SK-N-SH treated with all-trans-retinoic acid at 6 μM for 48 hours (cell line): ENCODE data around the gene RIN3.

Source experiments
- ARNTL ChIP-seq: fragments of 450-650 bp; formaldehyde crosslinking; IDR thresholded peaks from 2 replicates; pipeline ENCODE4 v1.5.0; 2020; ENCODE audit warnings: low read depth, mild to moderate bottlenecking, moderate library complexity, borderline replicate concordance
- BACH2 ChIP-seq: fragments of 250-450 bp; sonication (Bioruptor Pico); IDR thresholded peaks from 2 replicates; pipeline ENCODE4 v1.9.0; 2021; ENCODE audit warnings: mild to moderate bottlenecking, borderline replicate concordance
- CREB5 ChIP-seq: fragments of 250-450 bp; sonication (Bioruptor Pico); IDR thresholded peaks from 2 replicates; pipeline ENCODE4 v1.5.1; 2020; ENCODE audit warnings: low read depth, mild to moderate bottlenecking, moderate library complexity
- CSDC2 ChIP-seq: fragments of 250-450 bp; sonication (Bioruptor Pico); IDR thresholded peaks from 2 replicates; pipeline ENCODE4 v1.5.0; 2020; ENCODE audit warnings: mild to moderate bottlenecking, moderate library complexity
- OSR1 ChIP-seq: fragments of 250-450 bp; sonication (Bioruptor Pico); IDR thresholded peaks from 2 replicates; pipeline ENCODE4 v1.8.0; 2022; ENCODE audit warnings: moderate library complexity, mild to moderate bottlenecking, inconsistent platforms
- RARB ChIP-seq: fragments of 250-450 bp; sonication (Bioruptor Pico); IDR thresholded peaks from 2 replicates; pipeline ENCODE4 v1.8.0; 2021; ENCODE audit warnings: mild to moderate bottlenecking, moderate library complexity
- SNAI2 ChIP-seq: fragments of 250-450 bp; sonication (Bioruptor Pico); IDR thresholded peaks from 2 replicates; pipeline ENCODE4 v1.5.0; 2020; ENCODE audit warnings: mild to moderate bottlenecking, moderate library complexity
- TOX ChIP-seq: fragments of 250-450 bp; sonication (Bioruptor Pico); IDR thresholded peaks from 2 replicates; pipeline ENCODE4 v1.8.0; 2021; ENCODE audit warnings: mild to moderate bottlenecking, moderate library complexity, borderline replicate concordance
- TF ChIP-seq, protein P1 (sequence below): fragments of 250-450 bp; sonication (Bioruptor Pico); IDR thresholded peaks from 2 replicates; pipeline ENCODE4 v1.8.0; 2020; ENCODE audit warnings: mild to moderate bottlenecking, moderate library complexity, borderline replicate concordance
- TF ChIP-seq, protein P2 (sequence below): fragments of 250-450 bp; sonication (Bioruptor Pico); IDR thresholded peaks from 2 replicates; pipeline ENCODE4 v1.5.1; 2021; ENCODE audit warnings: mild to moderate bottlenecking, moderate library complexity
- TF ChIP-seq, protein P3 (sequence below): fragments of 250-450 bp; sonication (Bioruptor Pico); IDR thresholded peaks from 2 replicates; pipeline ENCODE4 v1.5.0; 2020; ENCODE audit warnings: mild to moderate bottlenecking, moderate library complexity

DNA sequence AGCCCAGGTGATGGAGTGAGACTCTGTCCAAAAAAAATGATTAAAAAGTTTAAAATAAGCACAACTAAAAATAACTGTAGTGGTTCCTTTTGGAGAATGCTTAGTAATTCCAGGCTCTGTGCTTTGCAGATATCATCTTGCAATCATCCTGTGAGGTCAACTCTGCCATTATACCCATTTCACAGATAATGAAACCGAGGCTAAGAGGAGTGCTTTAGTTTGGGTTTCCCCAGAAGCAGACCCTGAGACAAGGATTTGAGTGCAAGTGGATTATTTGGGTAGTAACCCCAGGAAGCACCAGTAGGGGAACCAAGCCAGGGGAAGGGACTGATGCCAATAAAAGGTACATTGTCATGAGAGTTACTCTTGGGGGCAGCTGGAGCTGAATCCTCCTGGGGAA, 44.7 kb downstream of the RIN3 start:
- TF ChIP-seq OSR1 (CRISPR knock-in tag) (no peak), CREB5 (no peak), ARNTL (CRISPR knock-in tag) (no peak), TOX (CRISPR knock-in tag) (no peak), BACH2 (no peak), CSDC2 (no peak), SNAI2 (CRISPR knock-in tag) (no peak), RARB (CRISPR knock-in tag) (no peak)
- TF ChIP-seq, protein P1, sequence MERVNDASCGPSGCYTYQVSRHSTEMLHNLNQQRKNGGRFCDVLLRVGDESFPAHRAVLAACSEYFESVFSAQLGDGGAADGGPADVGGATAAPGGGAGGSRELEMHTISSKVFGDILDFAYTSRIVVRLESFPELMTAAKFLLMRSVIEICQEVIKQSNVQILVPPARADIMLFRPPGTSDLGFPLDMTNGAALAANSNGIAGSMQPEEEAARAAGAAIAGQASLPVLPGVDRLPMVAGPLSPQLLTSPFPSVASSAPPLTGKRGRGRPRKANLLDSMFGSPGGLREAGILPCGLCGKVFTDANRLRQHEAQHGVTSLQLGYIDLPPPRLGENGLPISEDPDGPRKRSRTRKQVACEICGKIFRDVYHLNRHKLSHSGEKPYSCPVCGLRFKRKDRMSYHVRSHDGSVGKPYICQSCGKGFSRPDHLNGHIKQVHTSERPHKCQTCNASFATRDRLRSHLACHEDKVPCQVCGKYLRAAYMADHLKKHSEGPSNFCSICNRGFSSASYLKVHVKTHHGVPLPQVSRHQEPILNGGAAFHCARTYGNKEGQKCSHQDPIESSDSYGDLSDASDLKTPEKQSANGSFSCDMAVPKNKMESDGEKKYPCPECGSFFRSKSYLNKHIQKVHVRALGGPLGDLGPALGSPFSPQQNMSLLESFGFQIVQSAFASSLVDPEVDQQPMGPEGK (CRISPR knock-in tag), result no peak
- TF ChIP-seq, protein P2, sequence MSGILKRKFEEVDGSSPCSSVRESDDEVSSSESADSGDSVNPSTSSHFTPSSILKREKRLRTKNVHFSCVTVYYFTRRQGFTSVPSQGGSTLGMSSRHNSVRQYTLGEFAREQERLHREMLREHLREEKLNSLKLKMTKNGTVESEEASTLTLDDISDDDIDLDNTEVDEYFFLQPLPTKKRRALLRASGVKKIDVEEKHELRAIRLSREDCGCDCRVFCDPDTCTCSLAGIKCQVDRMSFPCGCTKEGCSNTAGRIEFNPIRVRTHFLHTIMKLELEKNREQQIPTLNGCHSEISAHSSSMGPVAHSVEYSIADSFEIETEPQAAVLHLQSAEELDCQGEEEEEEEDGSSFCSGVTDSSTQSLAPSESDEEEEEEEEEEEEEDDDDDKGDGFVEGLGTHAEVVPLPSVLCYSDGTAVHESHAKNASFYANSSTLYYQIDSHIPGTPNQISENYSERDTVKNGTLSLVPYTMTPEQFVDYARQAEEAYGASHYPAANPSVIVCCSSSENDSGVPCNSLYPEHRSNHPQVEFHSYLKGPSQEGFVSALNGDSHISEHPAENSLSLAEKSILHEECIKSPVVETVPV (CRISPR knock-in tag), result no peak
- TF ChIP-seq, protein P3, sequence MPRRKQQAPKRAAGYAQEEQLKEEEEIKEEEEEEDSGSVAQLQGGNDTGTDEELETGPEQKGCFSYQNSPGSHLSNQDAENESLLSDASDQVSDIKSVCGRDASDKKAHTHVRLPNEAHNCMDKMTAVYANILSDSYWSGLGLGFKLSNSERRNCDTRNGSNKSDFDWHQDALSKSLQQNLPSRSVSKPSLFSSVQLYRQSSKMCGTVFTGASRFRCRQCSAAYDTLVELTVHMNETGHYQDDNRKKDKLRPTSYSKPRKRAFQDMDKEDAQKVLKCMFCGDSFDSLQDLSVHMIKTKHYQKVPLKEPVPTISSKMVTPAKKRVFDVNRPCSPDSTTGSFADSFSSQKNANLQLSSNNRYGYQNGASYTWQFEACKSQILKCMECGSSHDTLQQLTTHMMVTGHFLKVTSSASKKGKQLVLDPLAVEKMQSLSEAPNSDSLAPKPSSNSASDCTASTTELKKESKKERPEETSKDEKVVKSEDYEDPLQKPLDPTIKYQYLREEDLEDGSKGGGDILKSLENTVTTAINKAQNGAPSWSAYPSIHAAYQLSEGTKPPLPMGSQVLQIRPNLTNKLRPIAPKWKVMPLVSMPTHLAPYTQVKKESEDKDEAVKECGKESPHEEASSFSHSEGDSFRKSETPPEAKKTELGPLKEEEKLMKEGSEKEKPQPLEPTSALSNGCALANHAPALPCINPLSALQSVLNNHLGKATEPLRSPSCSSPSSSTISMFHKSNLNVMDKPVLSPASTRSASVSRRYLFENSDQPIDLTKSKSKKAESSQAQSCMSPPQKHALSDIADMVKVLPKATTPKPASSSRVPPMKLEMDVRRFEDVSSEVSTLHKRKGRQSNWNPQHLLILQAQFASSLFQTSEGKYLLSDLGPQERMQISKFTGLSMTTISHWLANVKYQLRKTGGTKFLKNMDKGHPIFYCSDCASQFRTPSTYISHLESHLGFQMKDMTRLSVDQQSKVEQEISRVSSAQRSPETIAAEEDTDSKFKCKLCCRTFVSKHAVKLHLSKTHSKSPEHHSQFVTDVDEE (CRISPR knock-in tag), result no peak
